Measurements from ENCODE around the gene RHBDF2.
"Not testable (repeated sequence)": the region's sequence is repeated elsewhere in the genome, so short reads cannot be mapped to it uniquely, and the experiment has no call there.

RHBDF2 gene

DNA sequence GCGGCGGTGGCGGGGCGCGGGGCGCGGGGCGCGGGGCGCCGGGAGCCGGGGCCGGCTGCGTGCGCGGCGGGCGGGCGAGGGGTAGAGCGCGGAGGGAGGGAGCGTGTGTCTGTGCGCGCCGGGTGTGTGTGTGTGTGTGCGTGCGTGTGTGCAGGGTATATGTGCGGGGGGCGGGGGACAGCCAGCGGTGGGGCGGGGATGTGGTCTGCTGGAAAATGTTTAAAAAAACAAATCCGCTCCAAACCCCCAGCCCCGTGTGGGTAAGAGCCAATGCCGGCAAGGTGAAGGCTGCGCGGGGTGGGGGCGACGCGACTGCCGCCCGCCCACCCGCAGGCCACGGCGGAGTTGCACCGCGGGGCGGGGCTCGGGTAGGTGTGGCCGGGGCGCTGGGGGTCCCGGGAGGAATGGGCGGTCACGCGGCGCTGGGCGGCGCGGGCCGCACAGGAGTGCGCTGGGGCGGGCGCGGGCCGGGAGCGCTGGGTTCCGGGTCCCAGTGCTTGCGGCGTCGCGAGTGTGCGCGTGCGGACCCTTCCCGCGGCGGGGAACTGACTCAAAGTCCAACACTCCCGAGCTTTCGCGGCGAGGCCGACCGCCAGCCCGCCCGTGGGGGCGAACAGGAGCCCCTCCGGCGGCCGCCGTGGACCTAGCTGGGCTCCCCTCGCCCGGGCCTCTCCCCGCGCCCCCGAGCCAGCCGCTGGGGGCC is 36.5 kb upstream of the RHBDF2 start, which contains the start of gene CYGB:
Gene CYGB (minus strand): TSS at position 132 of the 703 bp plus-strand sequence. CDS start 167 bp downstream, outside the sequence.
- DNase-seq = no peak

DNA sequence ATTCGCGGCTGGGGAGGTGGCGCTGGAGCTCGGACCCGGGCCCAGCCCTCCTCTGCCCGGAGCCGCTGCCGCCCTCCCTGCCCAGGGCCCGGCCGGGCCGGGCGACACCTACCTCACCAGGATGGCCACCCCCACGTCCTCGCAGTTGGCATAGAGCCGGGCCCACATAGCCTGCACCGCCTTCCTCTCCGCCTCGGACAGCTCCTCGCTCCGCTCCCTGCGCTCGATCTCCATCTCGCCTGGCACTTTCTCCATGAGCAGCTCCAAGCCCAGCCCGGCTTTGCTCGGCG is 36.0 kb upstream of the RHBDF2 start:
- no peak for DNase-seq

DNA sequence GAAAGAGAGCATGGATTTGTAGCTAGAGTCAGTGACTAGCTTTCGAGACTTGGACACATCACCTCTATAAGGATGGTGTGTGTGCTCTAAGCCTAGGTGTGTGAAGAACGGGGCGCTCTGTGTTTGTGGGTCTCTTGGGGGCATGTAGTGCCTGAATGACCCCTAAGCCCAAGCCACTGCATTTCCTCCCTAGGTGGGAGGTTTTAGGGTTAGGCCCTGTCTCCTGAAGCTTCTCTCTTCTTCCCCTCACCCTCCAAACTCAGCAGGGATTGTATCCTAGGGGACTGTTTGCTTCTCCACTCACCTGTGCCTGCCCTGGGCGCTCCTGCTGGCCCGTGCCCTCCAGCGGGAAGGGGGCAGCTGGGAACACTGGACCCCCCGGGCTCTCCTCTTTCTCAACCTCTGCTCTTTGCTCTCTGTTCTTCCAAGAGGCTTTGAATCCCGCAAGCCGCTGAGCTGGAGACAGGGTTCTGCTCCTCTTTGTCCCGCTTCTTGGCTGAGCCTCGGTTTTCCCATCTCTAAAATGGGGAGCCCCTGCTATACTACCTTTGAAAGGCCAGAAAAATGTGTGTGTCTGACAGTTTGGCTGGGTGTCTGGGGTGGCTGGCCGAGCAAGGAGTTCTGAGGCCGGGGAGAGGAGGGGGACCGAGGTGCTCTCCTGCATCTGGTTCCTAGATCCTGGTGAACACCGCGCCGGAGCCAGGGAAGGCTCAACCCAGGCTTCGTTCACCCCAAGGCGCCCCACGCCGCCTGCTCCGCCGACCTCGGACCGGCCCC is 35.5 kb upstream of the RHBDF2 start:
- DNase-seq = no peak

DNA sequence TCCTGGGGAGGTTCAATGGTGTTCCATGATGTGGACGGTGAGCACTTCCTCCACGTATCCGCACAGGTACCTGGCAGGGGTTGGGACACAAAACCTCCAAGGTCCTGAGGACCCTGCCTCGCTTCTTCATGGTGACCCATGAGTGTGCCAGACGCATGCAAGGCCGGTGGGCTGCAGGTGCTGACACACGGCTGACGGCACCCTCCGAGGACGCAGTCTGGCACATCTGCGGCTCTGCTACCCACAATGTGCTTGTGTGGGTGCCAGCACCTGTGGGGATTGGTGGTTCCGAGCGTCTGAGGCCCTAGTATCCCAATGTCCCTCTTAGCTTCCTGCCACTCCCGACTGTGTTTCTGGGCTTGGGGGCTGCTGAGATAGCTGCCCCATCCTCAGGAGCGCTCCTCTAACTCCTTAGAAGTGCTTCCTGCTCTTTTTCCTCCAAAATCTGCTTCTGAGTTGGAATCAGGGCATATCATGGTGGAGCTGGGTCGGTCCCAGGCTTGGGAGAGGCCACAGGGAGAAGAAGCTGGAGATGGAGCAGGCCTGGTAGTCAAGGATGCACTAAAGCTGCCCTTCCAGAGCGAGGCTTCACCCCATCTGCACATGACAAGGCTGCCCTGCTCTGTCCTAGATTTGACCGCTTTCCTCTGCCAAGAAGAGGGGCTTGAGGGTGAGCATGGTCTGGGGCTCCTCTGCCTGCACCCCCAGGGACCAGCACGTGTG is 34.7 kb upstream of the RHBDF2 start:
- no peak for DNase-seq

DNA sequence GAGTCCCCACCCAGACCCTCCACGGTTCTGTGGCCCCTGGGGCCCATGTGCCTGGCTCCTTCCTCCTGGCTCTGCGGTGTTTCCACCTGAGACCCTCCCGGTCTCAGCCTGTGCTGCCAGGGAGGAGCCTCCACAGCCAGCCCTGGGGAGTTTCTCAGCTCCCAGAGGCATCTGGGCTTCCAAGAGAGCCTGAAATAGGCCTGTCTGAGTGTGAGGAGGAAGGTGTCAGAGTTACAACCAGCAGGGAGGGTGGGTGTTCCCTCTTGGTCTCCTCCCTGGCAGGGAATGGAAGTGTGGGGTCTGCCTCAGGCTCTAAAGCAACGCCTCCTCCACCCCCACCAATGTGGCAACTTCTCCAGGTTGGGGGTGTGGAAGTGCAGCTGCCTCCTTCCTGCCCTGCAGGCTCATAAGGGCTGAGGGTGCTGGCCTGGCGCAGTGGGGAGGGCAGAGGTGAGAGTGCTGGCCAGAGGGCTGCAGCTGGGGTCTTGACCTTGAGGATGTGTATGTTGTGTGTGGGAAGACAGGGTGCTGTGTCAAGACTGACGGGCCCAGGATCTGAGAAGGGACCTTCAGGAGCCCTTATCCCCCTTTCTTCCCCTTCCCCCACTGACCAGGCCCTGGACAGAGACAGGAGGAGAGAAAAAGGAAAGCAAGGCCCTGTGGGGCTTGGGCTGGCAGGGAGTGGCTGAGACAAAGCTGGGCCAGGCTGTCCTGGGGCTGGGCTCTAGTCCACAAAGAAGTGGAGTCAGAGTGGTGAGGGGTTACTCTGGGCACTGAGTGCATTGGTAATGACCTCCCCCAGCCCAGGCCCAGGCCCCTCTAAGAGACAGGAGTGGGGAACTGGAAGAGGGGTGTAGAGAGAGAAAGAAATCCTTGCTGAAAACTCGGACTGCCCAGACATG is 33.9 kb upstream of the RHBDF2 start:
- DNase-seq = no peak

DNA sequence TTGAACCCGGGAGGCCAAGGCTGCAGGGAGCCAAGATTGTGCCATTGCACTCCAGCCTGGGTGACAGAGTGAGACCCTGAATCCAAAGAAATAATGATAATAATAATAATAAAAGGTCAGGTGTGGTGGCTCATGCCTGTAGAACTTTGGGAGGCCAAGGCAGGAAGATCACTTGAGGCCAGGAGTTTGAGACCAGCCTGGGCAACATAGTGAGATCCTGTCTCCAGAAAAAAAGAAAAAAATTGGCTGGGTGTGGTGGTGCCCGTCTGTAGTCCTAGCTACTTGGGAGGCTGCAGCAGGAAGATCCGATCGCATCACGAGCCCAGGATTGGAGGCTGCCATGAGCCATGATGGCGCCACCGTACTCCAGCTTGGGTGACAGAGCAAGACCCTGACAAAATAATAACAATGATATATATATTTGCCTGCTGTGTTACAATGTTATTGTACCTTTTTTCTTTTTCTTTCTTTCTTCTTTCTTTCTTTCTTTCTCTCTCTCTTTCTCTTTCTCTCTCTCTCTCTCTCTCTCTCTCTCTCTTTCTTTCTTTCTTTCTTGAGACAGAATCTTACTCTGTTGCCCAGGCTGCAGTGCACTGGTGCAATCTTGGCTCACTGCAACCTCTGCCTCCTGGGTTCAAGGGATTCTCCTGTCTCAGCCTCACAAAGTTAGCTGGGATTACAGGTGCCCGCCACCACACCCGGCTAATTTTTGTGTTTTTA is 32.6 kb upstream of the RHBDF2 start:
- DNase-seq = not testable (repeated sequence)

DNA sequence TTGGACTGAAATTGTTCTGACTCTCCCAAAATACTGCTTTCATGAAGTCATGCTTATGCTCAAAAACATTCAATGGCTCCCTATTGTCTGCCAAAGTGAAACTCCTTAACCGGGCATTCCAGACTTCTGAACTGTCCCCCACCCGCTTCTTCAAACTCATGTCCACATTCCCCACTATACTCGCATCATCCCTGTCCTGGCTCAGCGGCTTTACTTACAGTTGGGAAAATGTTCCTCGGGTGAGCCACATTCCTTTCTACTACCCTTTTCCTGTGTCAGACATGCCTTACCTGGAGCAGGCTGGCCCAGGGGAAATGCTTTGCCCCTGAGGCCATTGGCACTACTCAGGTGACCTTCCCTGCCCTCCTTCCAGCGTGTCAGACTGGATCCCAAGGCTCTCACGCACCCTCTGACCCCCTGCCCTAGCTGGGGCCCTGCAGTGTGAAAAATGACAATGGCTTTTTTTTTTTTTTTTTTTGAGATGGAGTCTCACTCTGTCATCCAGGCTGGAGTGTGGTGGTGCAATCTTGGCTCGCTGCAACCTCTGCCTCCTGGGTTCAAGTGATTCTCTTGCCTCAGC is 30.9 kb upstream of the RHBDF2 start:
- no peak for DNase-seq

DNA sequence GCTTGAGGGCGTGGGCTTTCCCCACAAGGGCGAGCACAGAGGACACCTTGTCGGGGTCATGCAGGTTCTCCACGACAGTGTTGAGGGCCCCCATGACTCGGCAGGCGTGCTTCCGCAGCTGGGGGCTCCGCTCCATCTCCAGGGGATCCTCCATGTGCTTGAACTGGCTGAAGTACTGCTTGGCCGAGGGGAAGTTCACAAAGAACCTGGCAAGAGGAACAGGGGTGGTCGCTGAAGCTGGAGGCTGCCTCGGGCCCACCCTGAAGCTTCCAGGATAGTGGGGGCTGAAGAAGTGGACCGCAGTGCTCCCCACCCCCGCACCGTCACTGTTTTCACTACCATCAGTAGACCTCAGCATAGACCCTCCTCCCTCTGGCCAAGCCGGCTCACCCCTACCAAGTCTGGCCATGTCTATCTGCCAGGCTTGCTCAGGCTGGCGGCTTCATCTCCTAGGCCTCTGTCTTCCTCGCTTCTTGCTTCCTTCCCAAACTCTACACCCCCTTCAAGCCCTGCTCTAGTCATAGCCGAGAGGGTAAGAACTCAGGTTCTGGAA is 30.3 kb upstream of the RHBDF2 start:
- DNase-seq = no peak

DNA sequence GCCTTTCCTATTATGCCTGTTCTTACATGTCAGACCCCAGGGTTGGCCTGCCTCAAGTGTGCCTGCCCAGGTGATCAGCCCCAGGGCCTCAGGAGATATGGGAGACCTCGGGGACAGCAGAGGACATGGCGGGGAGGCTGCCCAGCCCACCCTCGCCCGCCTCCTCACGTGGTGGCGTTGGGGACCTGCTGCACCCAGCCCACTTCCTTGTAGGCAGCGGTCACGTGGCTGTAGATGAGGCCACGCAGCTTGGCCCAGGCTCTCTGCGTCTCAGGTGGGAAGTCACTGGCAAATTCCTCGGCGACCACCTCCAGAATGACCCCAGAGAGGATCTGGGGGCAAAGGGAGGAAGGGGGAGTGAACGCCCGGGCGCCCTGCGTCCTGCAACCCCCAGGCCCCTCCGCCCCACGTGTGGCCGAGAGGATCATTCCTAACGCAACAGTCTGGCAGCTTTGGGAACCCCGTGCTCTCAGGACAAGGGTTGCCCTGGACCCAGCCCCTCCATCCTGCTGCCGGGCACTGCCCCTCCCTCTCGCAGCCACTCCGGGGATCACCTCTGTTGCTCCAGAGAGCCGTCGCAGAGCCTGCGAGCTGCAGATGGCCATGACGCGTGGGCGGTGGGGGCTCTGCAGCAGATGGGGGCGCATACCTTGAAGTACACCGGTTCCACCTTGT is 29.7 kb upstream of the RHBDF2 start:
- no peak for DNase-seq

DNA sequence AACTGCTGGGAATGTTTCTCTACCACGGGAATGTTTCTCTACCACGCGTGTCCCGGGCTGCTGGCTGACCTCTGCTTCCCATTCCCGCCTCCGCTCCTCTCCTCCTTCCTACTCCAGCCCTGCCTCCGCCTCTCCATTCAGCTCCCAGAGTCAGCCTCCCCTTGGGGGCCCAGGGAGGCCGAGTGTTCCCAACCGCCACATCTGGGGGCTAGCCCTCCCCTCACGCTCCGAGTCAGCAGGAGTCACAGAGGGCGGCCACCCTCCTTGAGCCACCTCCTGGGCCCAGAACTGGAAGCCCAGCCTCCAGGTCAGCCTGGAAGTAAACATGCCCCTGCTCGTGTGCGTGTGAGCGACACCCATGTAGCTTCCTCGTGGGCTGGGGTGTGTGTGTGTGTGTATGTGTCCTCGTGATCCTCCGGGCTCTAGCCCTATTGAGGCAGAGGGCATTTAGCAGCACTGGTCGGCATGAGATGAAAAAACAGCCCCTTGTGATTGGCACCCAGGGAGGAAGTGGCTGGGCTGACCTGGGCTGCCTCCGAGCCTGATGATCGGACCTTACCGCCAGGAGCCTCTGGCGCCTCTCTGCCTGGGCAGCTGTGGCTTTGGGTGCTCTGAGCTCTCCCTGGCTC is 29.0 kb upstream of the RHBDF2 start:
- DNase-seq = no peak

DNA sequence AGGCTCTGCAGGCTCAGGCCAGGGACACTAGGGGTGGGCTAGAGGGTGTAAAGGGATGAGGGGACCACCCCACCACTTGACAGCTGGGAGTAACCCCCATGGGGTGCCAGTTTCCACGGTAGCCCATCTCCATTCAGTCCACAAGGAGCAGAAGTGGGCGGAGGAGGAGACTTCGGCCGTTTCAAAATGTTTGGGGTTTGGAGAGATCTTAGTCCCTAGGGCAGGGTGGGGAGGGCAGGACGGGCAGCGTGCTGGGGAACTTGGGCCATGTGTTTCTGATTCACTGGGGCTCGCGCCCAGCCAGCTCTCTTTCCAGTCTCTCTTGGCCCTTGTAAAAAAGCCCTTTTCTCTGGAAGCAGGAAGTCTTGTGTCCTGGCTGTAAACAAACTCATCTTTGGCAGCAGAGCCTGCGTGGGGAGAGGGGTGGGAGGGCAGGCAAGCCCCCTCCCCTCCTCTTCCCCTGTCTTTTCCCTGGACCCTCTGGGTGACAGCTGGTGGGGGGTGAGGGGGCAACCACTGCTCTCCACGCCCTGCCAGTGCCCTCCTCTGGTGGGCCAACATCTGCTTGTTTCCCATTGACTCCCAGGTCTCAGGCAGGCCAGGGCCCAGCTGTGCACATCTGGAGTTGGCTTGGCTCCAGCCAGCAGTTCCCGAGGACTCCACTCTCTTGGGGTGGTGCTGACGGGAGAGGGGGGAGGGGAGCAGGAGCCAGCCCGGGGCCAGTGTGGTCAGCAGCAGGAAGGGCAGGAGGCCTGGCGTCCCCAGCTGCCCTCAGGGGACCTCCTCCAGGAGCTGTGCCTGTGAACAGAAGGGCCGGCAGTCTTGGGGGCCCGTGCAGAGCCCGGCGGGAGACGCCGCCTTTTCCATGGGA is 28.2 kb upstream of the RHBDF2 start:
- no peak for DNase-seq

DNA sequence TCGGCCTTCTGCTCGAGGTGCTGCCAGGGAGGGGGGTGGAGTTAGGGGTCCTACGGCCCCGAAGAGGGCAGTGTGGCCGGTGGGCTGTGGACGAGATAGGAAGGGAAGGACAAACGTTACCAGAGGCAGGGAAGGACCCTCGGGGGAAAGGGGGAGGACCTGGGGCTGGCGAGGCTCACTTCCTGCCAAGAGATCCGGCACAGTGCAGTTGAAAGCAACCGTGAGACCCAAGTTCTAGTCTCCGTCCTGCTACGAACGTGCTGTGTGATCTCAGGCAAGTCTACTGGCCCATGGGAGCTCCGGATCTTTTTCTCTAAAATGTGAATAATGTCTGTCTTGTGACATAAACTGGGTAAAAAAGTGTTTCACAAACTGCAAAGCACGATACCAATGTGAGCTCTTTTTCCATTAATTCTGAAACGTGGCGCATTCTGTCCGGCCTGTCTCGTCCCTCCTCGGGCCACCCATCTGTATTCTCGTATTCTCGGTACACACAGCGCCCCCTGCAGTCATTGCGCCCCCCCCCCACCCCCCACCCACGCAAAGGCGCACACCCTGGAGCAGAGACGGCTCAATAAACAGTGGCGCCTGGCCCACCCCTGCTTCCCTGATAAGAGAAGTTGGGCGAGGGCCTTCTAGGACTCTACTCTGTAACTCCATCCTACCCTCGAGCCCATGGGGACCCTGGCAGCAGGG is 27.5 kb upstream of the RHBDF2 start:
- peak; percentile 38 for DNase-seq

DNA sequence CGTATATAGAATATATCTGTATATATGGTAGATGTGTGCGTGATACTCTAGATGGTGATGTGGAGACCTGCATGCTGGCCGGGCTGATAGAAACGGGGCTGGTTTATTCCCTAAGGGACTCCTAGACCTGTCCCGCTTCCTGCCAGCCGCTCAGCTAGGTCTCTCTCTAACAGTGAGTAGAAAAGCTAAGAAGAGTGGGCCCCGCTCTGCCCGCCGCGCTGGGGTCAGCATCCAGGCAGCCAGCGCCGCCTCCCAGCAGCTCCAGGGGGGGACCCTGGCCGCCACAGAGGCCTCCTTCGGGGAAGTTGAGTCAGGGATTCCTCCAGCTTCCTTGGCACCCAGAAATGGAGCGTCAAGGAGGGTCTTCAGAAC is 26.9 kb upstream of the RHBDF2 start:
- DNase-seq = no peak

DNA sequence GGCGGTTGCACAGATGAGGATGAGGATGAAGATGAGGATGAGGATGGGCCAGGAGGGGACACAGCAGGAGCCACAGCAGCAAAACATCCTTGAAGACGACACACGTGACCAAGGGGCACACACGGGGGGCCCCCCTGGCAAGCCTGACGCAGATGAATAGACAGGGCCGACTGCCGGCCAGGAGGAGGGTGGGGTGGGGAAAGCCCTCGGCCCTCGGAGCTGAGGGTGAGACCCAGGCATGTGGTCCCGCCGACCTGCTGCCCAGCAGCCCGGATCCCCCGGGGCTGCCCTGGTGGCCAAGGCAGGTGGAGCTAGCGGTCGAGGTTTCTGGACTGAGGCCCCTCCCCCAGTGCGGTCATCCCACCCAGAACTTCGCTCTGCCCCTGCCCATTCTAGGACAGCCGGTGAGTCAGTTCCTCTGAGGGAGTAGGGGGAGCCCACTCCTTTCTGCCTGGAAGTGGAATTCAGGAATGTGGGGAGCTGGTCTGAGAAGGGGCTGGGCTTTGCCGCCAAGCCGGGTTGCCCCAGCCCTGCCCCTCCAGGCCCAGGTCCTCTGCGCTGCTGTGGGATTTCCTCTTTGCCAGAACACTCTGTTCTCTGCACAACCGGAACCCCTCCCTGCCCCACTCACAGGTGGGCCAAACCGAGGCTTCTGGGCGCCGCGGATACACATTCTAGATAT is 26.3 kb upstream of the RHBDF2 start:
- no peak for DNase-seq

DNA sequence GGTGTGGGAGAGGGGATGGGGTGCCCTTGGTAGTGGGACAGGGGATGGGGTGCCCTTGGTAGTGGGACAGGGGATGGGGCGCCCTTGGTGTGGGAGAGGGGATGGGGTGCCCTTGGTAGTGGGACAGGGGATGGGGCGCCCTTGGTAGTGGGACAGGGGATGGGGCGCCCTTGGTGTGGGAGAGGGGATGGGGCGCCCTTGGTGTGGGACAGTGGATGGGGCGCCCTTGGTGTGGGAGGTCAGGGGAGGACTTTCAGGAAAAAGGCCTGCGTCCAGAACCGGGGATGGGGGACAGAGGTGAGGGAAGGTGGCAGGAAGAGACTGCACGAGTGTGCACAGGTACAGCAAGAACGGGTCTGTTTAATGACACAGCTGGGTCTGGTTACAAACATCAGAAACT is 25.8 kb upstream of the RHBDF2 start:
- not testable (repeated sequence) for DNase-seq

DNA sequence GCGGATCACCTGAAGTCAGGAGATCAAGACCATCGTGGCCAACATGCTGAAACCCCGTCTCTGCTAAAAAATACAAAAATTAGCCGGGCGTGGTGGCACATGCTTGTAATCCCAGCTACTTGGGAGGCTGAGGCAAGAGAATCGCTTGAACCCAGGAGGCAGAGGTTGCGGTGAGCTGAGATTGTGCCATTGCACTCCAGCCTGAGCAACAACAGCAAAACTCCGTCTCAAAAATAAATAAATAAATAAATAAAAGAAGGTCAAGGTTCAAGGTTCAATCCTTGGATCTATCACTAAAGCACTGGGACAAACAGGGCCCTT is 24.2 kb upstream of the RHBDF2 start:
- not testable (repeated sequence) for DNase-seq

DNA sequence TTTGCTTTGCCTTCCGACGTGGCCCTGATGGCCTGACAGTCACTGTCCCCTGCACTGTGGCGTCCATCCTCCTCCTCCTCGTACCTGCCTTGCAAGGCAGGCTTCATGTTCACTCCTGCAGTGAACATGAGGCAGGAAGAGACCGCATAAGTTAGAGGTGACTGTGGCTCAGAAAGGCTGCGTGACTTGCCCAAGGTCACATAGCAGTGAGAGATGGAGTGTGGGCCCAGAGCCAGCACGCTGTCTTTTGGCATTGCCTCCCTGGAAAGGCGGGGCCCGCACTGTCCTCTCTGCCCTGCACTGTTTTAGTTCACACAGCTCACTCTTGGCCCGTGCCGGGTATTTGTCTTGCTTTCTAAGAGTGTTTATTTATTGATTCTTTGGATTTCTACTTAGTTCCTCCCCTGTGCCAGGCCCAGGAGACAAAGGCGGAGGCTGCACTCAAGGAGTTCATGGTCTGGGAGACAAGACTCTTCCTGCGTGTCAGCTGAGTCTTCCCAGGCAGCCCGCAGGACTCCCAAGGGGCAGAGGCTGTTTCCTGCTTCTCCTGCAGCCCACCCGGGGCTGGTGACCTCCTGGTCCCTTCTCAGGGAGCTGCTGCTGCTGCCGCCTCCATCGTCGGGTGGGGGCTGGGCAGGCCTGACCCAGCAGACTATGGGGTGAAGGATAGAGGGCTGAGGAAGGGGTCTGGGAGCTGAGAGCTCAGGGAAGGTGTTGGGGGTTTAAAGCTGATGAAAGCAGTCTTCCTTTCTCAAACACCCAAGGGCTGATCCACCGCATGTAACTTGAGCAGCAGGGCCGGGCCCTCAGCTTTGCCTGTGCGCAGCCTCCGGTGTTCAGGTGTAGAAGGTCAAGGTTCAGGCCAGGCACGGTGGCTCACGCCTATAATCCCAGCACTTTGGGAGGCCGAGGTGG is 23.6 kb upstream of the RHBDF2 start:
- DNase-seq = no peak

All from hematopoietic multipotent progenitor cell treated with erythropoietin and hydrocortisone succinate and interleukin-3 and kit ligand, for 8 days (in vitro differentiated cells).